Measurements from ENCODE around the gene ATL1.
A peak's percentile ranks its signal among the peaks of the same experiment; 100 is the strongest.
"Not testable (repeated sequence)": the region's sequence is repeated elsewhere in the genome, so short reads cannot be mapped to it uniquely, and the experiment has no call there.

ATL1 gene

GRCh38 chr14:50605766-50606165 is 45.8 kb downstream of the ATL1 start:
- no peak for DNase-seq

DNA sequence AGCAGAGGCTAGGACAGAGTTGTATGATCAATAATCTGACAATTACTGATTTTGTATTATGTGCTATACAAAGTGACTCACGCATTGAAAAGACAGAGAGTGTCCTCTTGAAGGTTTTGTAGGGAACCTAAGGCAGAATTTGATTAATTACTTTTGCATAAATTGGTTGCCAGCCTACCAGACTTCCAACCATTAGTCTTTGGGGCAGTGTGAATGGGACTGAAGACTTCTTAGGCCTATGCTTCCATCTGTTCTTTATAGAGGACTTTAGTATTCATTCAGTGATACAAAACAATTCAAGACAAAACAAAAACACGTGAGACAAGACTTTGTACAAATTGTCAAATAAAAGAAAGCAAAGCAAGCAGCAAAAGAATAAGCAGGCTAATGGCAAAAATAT is 46.5 kb downstream of the ATL1 start:
- DNase-seq = no peak

GRCh38 chr14:50607181-50607580 is 47.2 kb downstream of the ATL1 start:
- no peak for DNase-seq

- DNase-seq = no peak
Measured at GRCh38 chr14:50607761-50608160, 47.8 kb downstream of the ATL1 start.

DNA sequence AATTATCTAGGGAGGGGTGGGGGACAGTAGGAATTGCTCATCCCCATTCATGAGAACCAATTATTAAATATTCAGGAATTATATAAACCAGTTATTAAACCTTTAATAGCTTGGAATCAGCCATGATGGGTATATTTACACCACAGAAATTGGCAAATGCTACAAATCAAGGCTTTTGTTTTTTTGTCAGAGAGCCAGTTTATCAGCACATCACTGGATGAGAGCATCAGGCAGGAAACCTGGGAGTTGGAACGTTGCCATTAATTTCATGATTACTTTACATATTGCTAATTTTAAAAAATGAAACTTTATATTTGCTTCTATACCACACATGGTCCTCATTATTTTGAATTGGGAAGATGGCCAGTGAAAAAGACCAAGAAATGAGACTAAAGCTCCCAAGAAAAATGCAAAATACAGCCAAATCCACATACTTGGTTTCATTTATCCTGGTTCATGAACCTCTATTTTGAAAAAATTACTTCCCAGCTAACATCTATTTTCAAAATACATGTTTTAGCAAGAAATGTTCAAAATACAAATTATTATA is 48.4 kb downstream of the ATL1 start:
- DNase-seq = no peak

GRCh38 chr14:50610465-50610864 is 50.5 kb downstream of the ATL1 start:
- DNase-seq = no peak

DNA sequence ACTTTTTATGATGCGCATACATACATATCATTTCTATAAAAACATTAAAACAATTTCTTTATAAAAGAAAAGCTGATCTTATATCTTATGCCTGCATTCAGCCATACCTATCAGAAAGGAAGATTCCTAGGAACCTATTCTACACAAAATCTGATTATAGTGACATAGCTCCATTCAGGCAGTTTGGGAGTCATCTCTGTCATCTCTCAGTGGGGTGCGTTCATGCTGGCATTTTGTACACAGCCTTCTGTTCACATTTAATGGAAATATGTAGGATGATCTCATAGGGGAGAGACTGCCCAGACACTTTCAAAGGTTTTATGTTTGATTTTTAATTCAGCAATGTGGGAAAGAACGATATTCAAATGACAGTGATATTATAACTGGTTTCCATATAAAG is 52.9 kb downstream of the ATL1 start:
- no peak for DNase-seq

DNA sequence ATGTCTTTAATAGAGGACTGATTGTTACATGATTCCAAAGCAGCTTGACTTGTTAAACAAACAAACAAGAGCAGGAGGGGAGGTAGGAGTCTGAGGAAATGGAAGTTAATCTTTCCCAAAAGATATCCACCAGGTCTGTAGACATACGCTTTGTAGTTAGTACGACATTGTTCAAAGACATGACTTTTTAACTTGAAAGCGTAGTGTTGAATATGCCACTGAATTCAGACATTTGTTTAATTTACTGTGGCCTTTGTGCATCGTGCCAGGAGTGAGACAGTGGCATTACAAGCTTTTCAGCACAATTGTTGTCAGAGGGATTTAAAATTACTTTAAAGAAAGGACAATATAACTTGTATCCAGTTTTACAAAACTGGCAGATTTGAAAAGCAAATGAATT is 55.1 kb downstream of the ATL1 start:
- no peak for DNase-seq

GRCh38 chr14:50615552-50615951 is 55.6 kb downstream of the ATL1 start:
- no peak for DNase-seq

GRCh38 chr14:50616275-50616674 is 56.3 kb downstream of the ATL1 start:
- no peak for DNase-seq

- peak; percentile 40 for DNase-seq
Measured at GRCh38 chr14:50619569-50620141, 59.7 kb downstream of the ATL1 start.

- DNase-seq = no peak
Measured at GRCh38 chr14:50620341-50620740, 60.4 kb downstream of the ATL1 start.

- DNase-seq = no peak
Measured at GRCh38 chr14:50622978-50623377, 63.0 kb downstream of the ATL1 start.

GRCh38 chr14:50624447-50624846 is 64.5 kb downstream of the ATL1 start:
- DNase-seq = no peak

GRCh38 chr14:50624947-50625346 is 65.0 kb downstream of the ATL1 start:
- not testable (repeated sequence) for DNase-seq

DNA sequence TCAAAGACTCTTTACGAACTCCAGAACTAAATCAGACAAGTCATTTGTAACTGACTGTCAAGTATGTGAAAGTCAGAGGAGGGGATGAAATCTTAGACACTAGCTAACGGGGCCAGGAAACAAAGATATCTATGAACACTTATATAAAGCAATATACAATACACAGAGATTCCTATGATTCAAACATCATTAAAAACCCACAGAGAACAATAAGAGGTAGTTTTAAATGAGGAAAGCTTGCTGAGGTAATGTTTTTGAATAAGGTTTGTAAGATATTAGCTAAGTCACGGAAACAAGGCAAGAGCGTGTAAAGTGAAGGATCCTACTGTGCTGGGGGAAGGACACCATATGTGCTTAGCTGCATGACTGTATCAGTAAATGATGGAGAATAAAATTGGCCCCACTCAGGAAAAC is 71.5 kb downstream of the ATL1 start:
- no peak for DNase-seq

- no peak for DNase-seq
Measured at GRCh38 chr14:50633954-50634353, 74.0 kb downstream of the ATL1 start.

- DNase-seq = no peak
Measured at GRCh38 chr14:50635141-50635540, 75.2 kb downstream of the ATL1 start.

GRCh38 chr14:50647282-50647681 is 87.3 kb downstream of the ATL1 start:
- no peak for DNase-seq

- no peak for DNase-seq
Measured at GRCh38 chr14:50647753-50648152, 87.8 kb downstream of the ATL1 start.

DNA sequence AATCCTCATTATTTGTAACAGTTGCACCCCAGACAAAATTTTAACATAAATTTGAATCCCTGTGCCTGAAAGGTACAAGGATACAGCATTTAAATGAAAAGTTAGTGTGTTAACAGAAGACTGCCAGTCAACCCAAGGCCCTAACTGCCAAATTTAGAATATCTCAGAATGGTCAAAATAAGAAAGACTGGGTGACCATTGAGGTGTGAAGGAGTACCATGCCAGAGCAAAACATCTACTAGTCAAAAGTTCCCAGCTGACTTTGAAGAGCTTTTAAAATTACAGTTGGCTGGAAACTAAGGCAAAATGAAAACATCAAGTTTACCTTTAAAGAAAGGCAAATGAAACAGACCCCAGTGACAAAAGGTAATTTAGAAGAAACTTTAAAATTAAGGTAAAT is 89.7 kb downstream of the ATL1 start:
- DNase-seq = no peak

GRCh38 chr14:50656776-50657175 is 96.8 kb downstream of the ATL1 start:
- DNase-seq = no peak

DNA sequence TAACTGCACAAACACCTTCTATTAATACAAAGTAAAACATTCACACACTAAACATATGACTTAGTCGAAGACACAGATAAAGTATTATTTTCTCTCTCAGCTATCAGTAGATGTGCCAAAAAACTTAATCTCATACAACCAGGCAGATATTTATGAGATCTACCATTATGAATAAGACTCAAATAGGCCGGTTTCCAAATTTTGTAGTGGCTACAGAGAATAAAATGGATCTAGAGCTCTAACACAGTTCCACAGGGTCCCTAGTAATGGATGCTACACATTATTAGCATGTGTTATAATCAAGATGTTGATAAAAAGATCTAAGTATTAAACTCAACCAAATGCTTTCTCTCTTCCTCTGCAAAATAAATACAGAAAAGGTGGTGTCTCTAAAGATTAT is 97.8 kb downstream of the ATL1 start:
- no peak for DNase-seq

DNA sequence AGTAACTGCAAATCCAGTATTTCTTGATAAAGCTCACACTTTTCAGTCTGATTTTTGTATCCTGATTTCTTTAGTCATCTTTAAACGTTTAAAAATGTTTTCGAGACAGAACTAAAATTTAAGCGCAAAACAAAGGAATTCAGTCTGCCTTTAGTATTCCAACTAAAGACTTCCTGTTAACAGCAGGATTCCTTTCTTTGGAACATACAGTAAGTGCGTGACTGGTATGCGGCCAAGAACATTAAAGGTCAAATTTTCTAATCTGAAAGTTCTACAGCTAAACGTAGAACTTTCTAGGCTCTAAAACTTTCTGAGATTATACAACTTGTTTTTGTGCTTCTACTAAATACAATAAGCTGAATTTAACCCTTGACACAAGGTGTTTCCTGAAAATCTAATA is 98.3 kb downstream of the ATL1 start:
- no peak for DNase-seq

DNA sequence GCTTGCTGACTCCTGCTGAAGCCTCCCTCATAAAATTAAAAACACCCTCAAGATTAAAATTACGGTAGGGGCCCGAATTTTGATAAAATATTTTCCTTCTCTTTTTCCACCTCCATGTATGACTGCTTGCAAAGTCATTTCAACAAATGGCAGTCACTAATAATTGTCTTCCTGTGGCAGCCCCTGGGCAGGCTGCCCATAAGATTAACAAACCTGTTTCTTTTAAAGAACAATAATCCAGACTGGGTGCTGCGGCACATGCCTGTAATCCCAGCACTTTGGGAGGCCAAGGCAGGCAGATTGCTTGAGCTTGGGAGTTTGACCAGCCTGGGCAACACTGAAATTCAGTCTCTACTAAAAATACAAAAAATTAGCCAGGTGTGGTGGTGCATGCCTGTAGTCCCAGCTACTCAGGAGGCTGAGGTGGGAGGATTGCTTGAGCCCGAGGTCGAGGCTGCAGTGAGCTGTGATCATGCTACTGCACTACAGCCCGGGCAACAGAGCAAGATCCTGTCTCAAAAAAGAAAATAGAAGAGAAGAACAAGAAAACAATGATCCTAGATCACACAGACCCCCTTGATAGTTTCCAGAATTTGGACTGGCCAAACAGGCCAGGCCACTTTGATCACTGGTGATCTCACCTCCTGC is 99.5 kb downstream of the ATL1 start:
- DNase-seq = no peak

Data from NCI-H2171 treated with DMSO at 0.1 percent for 48 hours (cell line).